Panc1 (cell line): Measurements from ENCODE around the gene TRIM25. TPM values are rescaled to one million over a fixed set of nuclear protein-coding genes. Genes with fewer than 3 reads are reported as not detected.

Experiments
- ATAC-seq: fragments of 200-7000 bp; cut with Tn5 transposase; 2 replicates; pipeline ENCODE4 v1.9.1; 2020; ENCODE audit warnings: mild to moderate bottlenecking, moderate library complexity
- BruUV-seq: library from RNA; stranded (reverse); fragments of 400-500 nt; replicated peaks from 2 replicates; lab custom pipeline; 2021; lab: Mats Ljungman, UMichigan
- CTCF ChIA-PET: fragments of 300-600 bp; sonication (Branson Sonifier 250); formaldehyde crosslinking; loops from one replicate; lab custom pipeline; 2022; ENCODE audit warnings: antibody characterized with exemption; lab: Charles Lee
- POLR2A ChIA-PET: fragments of 300-600 bp; sonication (Branson Sonifier 250); formaldehyde crosslinking; loops from one replicate; lab custom pipeline; 2022; ENCODE audit warnings: antibody characterized with exemption; lab: Charles Lee
- DNase-seq: peaks from one replicate; pipeline ENCODE4 v3.0.0-alpha.2; 2010; ENCODE audit warnings: low read depth, low spot score
- H3K27ac ChIP-seq: 2 replicates; pipeline ENCODE4 v1.5.1; 2011; ENCODE audit warnings: mild to moderate bottlenecking, low read length, inconsistent platforms
- H3K27me3 ChIP-seq: fragments of 200-500 bp; sonication (Bioruptor generic); 2 replicates; pipeline ENCODE4 v1.6.0; 2014; ENCODE audit warnings: low read length, inconsistent platforms; ENCODE audit not compliant: control insufficient read depth, insufficient read depth
- H3K36me3 ChIP-seq: fragments of 200-500 bp; sonication (Bioruptor generic); 2 replicates; pipeline ENCODE4 v1.5.1; 2014; ENCODE audit warnings: inconsistent platforms, mild to moderate bottlenecking, low read length, moderate library complexity; ENCODE audit not compliant: control insufficient read depth, insufficient read depth
- H3K4me1 ChIP-seq: 2 replicates; pipeline ENCODE4 v1.5.1; 2011; ENCODE audit warnings: inconsistent platforms, mild to moderate bottlenecking, low read length, moderate library complexity; ENCODE audit not compliant: control insufficient read depth, insufficient read depth
- H3K4me3 ChIP-seq, 2 experiments: 2 replicates each; pipeline ENCODE4 v1.5.1; 2011 to 2012; ENCODE audit warnings: low read depth in 2 of 2, low read length in 2 of 2, mild to moderate bottlenecking in 2 of 2, inconsistent platforms in 1 of 2, moderate library complexity in 1 of 2
- H3K9me3 ChIP-seq: fragments of 200-500 bp; sonication (Bioruptor generic); 2 replicates; pipeline ENCODE4 v1.5.1; 2014; ENCODE audit warnings: low read depth, mild to moderate bottlenecking, inconsistent platforms, low read length, moderate library complexity; ENCODE audit not compliant: control insufficient read depth, insufficient read depth
- CTCF ChIP-seq: fragments of 450-650 bp; IDR thresholded peaks from 2 replicates; pipeline ENCODE4 v1.5.1; 2017; ENCODE audit warnings: mild to moderate bottlenecking
- POLR2AphosphoS5 ChIP-seq: IDR thresholded peaks from 2 replicates; pipeline ENCODE4 v1.6.1; 2012; ENCODE audit warnings: mild to moderate bottlenecking, low read depth, low read length, moderate library complexity
- REST ChIP-seq, 2 experiments: IDR thresholded peaks; 2 replicates each; pipeline ENCODE4 v1.6.1; 2011 to 2012; ENCODE audit warnings: low read depth in 2 of 2, control low read depth in 1 of 2, low read length in 1 of 2, mild to moderate bottlenecking in 1 of 2, moderate library complexity in 1 of 2; ENCODE audit not compliant: insufficient read depth in 1 of 2
- SIN3A ChIP-seq: IDR thresholded peaks from 2 replicates; pipeline ENCODE4 v1.6.1; 2012; ENCODE audit warnings: low read depth, mild to moderate bottlenecking, low read length, moderate library complexity, borderline replicate concordance; ENCODE audit not compliant: insufficient read depth
- TCF7L2 ChIP-seq: IDR thresholded peaks from 2 replicates; pipeline ENCODE4 v1.6.1; 2011; ENCODE audit warnings: mild to moderate bottlenecking, low read depth, low read length, inconsistent platforms
- in situ Hi-C: cut with HindIII; loops from 2 replicates; pipeline ENCODE4 v1.10.0; 2016; ENCODE audit warnings: low sequenced_read_pairs, low pct_unique_long_range_greater_than_20kb
- intact Hi-C: fragments of 100-400 bp; cut with micrococcal nuclease; formaldehyde crosslinking; loops from one replicate; pipeline ENCODE4 v1.10.0; 2022; ENCODE audit not compliant: unreplicated experiment
- total RNA-seq: library from RNA; stranded (reverse); gene quantifications from one replicate; pipeline ENCODE4 v1.2.1, GENCODE V29; 2021; ENCODE audit not compliant: unreplicated experiment

Gene TRIM25
- total RNA-seq, 1 experiment from 2014 or later: 73.2 TPM

DNA sequence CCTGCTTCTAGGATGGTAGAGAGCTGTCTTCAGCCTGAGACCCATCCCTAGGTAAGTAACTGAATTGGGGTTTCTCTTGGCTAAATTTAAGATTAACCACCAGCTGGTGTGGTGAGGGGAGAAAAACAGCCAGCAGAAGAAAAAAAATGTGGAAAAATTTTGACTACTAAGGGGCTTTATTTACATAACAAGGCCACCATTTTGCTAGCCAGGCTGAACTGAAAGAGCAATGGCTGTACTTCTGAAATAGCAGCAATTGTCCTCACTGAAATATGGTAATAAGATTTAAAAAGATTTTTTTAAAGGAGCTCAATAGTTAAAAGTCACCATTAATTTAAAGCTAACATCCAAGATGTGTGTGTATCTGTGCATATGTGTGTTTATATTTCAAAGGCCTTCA lies 12.4 kb upstream of the TRIM25 start:
- in situ Hi-C loops: no loop called here
- TF ChIP-seq CTCF (no peak), REST (IDR thresholded peaks at IDR 0.05; ENCODE audit: insufficient read depth in 1 of 2, low read depth in 2 of 2, low read length in 1 of 2) (no peak), POLR2AphosphoS5 (no peak), TCF7L2 (no peak), SIN3A (no peak)
- Histone ChIP-seq H3K4me3 (no peak overlapping the region), H3K4me1 (no peaks in the 10 kb centered on the region), H3K36me3 (no peaks in the 10 kb centered on the region), H3K9me3 (peaks cover 28% of the 10 kb centered on the region; the same call in 1 of the 2 replicates), H3K27ac (no peak overlapping the region), H3K27me3 (no peaks in the 10 kb centered on the region)
- DNase-seq: no peak
- intact Hi-C loops: no loop called here
- ChIA-PET POLR2A (no interaction called here), CTCF (no interaction called here)
- no TSS peak for BruUV-seq
- no peak for ATAC-seq

- no peak for TF ChIP-seq TCF7L2
- no peak for TF ChIP-seq SIN3A
- no peak for TF ChIP-seq CTCF
These were observed 11.2 kb upstream of the TRIM25 start for GRCh38 chr17:56925088-56925487.

More at GRCh38 chr17:56925088-56925487, 11.2 kb upstream of the TRIM25 start:
- Histone ChIP-seq H3K27me3 (no peaks in the 10 kb centered on the region), H3K4me3 (no peak overlapping the region), H3K27ac (no peak overlapping the region), H3K36me3 (no peaks in the 10 kb centered on the region), H3K4me1 (no peaks in the 10 kb centered on the region), H3K9me3 (peaks cover 17% of the 10 kb centered on the region; the same call in 1 of the 2 replicates)
- POLR2A ChIA-PET: no interaction called here
- intact Hi-C loops (no loop called here), in situ Hi-C loops (no loop called here)
- DNase-seq (no peak), ATAC-seq (no peak)
- CTCF ChIA-PET: no interaction called here
- no TSS peak for BruUV-seq
